OCI-LY3 (cell line): ENCODE data around the gene SRGAP2C.
"Not testable (repeated sequence)": the region's sequence is repeated elsewhere in the genome, so short reads cannot be mapped to it uniquely, and the experiment has no call there.

ENCODE experiments used
- EZH2phosphoT487 ChIP-seq: fragments of 200-600 bp; shearing (Covaris generic); IDR thresholded peaks from 2 replicates; pipeline ENCODE4 v1.6.1; 2018; ENCODE audit warnings: antibody characterized with exemption, mixed run types, low read depth
- TF ChIP-seq, protein P1 (sequence below): fragments of 200-600, 300-600 bp; sonication (generic); IDR thresholded peaks from 2 replicates; pipeline ENCODE4 v1.5.1; 2014; ENCODE audit warnings: antibody characterized with exemption, low read length, low read depth

DNA sequence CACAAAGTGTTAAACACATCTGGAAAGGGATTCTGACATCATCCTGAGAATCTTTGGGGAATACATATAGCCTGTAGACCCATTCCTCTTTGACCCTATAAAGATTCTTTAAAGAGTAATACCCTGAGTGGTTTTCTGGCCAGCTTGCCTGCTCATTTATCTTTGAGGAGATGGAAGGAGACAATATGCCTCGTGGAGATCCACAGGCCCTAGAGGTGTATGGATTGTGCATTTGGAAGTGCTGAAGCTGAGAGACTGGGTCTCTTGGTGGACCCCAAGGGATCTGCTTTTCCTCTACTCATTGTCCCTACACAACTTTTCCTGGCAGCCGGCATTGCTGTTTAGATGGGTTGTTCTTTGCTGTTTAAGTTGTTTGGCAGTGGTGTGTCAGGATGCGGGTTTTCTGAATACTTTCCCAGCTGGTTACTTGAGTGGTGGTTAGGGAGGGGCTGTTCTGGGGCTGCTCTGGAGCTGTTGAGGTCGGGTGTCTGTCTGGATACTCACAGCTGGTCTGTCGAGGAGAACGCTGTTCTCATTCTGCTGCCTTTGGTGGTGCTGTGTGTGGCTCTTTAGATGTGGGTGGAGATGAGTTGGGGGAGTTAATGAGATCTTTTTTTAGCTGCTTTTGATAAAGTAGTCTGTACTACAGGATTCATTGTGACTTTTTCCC is 49.5 kb downstream of the SRGAP2C start:
- TF ChIP-seq, protein P1, sequence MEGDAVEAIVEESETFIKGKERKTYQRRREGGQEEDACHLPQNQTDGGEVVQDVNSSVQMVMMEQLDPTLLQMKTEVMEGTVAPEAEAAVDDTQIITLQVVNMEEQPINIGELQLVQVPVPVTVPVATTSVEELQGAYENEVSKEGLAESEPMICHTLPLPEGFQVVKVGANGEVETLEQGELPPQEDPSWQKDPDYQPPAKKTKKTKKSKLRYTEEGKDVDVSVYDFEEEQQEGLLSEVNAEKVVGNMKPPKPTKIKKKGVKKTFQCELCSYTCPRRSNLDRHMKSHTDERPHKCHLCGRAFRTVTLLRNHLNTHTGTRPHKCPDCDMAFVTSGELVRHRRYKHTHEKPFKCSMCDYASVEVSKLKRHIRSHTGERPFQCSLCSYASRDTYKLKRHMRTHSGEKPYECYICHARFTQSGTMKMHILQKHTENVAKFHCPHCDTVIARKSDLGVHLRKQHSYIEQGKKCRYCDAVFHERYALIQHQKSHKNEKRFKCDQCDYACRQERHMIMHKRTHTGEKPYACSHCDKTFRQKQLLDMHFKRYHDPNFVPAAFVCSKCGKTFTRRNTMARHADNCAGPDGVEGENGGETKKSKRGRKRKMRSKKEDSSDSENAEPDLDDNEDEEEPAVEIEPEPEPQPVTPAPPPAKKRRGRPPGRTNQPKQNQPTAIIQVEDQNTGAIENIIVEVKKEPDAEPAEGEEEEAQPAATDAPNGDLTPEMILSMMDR: not testable (repeated sequence)
- not testable (repeated sequence) for TF ChIP-seq EZH2phosphoT487
